Activated naive CD8-positive, alpha-beta T cell treated with anti-CD3 and anti-CD28 coated beads, Interleukin-2, amount 50 U/mL, for 16 hours (primary cell): ENCODE measurements around the gene ASTN2.

Experiments used
- DNase-seq: peaks from one replicate; pipeline ENCODE4 v3.0.0-alpha.2; 2020; ENCODE audit warnings: low read depth, low spot score

Gene ASTN2

DNA sequence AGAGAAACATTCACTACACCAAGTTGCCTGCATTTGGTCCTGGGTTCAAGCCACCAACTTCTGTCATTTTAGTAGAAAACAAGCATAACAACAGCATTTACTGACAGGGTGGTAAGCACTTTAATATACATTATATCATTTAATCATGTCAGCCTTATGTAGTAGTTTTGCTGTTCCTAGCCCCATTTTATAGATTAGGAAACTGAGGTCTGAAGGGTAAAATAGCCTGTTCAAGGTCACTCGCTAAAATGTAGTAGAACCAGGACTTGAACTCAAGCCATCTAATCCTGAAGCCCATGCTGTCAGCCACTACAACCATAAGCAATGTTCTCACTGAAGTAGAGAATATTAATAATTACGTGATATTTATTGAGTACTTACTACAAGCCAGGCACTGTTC, 787.4 kb downstream of the ASTN2 start:
- no peak for DNase-seq

DNA sequence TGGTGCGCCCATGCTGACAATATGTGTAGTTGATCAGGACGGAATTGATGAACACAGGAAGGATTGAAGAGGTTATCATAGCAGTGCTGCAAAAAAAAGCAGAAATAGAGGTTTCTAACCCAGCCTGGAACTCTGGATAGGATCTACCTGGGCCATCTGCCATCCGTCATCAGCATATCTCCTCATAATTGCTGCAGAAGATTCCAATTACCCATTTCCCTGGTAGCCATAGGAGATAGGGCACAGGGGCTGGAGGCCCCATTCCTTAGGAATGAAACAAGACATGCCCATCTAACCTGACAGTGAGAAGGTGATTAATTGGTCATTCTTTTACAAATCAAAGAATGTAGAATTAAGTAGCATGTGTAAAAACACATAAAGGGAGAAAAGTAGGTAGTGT, 788.1 kb downstream of the ASTN2 start:
- no peak for DNase-seq

DNA sequence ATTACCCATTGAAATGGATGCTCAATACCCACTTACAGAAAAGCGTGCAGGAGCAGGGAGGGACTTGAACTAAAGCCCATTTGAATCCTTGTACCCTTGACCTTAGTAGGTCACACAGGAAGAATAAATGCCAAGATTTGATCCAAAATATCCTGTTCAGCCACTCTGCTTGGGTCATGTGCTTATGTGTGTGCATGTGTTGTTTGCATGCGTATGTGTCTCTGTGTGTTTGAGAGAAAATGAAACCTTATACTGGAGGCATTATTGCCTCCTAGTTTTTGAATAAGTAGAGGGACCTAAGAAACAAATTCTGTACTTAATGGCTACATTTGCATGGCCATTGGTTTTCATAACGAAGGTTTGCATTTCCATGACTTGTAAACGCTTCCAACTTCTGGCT, 791.1 kb downstream of the ASTN2 start:
- no peak for DNase-seq

DNA sequence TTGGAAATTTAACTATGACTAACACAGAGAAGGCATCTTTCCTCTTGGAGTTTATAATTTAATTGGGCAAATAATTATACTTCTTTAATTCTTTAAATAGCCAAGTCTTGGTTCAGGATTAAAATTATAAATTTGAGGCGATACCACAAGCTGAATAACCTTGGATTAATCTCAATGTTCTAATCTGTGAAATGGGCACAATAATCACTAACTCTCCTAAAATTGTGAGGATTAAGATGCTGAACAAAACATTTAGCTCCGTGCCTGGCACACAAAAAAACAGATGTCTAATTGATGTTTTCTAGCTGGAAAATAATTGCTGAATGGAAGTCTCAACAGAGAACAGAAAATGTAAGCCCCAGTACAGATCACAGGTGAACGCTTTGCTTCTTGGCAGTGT, 797.5 kb downstream of the ASTN2 start:
- no peak for DNase-seq

DNA sequence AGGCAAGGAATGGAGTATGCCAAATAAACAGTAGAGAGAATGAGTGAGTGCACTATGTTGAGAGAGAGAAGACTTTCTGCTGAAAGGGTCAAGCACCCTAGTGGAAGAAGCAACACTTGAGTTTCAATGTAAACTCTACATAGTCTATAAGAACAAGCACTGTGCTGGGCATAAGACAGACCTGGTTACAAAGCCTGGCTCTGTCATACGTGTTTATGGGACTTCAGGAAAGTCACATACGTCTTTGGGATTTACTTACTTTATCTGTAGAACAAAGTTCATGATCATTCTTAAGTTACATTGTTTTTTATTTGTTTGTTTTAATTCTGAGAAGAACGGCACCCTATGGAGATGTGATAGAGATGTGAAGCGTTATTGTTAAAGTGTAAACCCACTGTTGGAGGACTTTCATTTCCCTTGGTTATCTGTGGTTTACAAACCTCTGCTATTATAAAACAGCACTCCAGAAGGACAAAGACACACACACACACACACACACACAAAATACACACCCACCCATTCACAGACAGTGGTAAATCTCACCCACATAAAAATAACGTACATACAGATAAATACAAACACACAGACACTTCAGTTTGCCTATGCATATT, 798.4 kb downstream of the ASTN2 start:
- DNase-seq, result no peak

DNA sequence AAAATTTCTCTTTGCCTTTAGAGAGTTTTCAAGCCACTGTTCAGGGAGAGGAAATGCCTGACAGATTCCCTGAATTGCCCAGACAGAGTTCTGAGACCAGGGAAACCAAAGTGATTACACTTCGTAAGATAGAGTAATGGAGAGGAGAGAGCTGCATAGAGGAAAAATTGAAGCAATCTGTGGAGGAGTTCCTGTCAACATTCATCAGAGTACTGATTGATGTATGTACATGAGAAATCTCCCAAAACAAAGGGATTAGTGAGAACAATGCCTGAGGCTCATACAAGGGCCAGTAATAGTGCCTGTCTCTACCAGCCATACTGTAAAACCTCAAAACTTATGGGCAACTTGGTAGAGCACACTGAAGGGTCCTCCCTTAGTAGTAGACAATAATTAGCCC, 806.8 kb downstream of the ASTN2 start:
- no peak for DNase-seq

DNA sequence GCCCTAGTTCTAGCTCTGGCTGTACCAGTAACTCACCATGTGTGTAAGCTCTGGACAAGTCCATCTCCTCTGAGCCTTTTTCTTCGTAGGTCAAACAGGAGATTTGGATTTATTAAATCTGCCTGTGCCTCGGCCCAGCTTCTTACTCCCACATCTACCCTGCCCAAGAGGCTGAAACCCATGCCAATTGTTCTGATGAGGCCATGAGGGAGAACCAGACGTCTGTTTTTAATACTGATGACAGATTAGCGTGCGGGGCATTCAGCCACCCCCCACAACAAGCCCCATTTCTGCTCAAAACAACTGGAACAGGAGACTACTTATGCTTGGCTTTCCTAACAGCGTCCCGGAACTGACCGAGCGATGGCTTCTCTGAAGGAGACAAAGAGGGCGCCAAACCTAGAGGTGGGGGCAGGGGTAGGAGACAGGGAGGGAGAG, 808.9 kb downstream of the ASTN2 start:
- DNase-seq, result no peak

DNA sequence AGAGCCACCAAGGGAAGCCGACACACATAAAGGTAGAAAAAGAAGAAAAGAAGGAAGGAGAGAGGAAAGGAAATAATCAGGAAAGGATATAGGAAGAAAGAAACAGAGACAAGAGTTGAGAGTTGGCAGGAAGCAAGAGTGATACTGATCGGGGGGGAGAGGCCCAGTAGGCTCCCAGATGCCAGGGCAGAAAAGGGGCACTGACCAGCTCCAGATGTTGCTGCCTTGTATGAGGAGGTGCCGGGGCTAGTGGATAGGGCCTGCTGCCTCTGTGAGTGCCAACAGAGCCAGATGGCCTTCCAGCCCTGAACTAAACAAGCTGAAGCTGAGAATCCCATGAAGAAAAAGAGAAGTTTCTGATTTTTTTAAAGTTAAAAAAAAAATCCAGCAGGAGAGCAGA, 809.8 kb downstream of the ASTN2 start:
- DNase-seq, result no peak

DNA sequence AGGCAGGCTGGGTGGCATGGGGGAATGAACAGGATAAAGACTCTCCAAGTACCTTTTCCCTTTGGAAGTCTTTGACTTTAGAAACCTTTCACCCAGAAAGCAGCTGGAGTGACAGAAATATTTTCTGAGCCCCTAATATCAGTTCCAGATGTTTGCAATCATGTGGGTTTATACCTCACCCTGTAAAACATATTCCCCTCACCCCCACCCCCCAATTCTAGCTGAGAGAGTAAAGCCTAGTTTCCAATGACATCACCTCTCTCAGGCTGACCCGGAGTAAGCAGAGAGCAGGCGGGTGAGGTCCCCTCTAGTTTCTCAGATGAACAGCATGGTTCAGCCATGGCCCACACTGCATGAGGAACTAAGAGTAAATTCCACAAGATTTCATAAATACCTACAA, 810.6 kb downstream of the ASTN2 start:
- no peak for DNase-seq

DNA sequence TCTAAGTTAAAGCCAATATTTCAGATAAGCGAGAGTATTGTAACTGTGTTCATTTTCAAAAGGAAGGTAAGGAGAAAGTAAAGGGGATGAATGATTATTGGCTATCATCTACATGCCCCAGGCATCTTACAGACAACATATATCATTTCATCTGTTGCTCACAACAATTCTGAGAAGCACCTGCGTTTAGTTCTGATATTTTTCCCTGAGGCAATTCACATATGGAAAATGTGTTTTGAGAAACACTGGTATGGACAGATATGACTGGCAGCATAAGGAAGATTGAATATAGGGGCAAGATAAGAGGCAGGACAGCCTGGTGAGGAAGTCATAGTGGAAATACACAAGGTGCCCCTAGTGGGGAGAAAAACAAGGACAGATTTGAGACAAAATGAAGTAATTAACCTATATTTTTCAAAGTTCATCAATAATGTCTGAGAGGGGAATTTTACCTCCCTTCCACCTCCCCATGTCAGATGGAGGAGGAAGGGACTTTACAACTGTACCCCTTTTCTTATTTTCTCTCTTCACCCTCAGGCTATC, 815.4 kb downstream of the ASTN2 start:
- no peak for DNase-seq

DNA sequence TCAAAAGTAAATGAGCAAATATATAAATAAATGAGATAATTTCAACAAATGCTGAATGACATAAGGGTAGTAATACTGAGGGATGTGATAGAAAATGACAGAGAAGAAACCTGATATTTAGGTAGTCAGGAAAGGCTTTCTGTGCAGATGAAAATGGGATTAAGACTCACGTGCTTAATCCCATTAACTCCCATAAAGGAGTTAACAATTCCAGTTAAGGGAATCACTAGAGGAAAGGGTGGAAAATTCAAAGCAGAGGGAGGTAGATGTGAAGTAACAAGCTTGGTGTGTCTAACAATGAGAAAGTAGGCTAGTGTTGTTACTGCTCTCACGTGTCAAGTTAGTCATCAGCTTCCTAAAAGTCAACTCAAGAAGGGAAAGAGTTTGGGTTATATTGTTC, 818.2 kb downstream of the ASTN2 start:
- DNase-seq, result no peak

DNA sequence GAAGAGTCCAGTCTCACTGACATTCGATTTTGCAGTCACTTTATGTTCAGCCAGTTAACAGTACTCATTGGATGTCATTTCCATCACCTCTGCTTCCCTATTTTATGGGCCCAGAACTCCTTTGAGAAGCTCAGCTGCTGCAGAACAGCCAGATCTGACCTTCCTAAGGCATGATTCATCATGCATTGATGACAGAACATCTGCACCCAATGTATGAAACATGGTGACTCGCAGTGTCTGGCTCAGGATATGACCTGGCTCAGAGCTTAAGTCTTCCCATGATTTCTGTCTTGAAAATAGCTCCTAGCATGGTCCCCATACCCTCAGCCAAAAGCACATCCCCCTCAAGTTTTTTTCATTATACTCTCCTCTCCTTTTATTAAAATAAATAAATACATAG, 820.3 kb downstream of the ASTN2 start:
- DNase-seq, result no peak

DNA sequence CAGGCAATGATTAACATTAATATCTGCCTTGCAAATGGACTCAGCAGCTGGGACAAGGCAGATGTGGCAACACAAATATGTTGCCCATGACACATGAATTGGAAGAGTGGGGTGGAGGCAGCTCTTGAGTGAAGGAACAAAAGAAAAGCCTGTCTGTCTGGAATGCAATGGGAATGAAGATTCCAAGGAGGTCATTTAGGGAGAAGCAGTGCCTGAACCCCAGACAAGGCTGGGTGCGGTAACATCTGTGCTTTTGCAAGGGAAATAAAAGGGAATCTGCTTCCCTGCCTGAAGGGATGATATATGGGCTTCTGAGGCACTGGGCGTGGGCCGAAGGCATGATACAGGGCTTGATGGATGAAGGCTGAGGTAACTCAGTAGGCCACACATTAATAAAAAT, 821.9 kb downstream of the ASTN2 start:
- no peak for DNase-seq

DNA sequence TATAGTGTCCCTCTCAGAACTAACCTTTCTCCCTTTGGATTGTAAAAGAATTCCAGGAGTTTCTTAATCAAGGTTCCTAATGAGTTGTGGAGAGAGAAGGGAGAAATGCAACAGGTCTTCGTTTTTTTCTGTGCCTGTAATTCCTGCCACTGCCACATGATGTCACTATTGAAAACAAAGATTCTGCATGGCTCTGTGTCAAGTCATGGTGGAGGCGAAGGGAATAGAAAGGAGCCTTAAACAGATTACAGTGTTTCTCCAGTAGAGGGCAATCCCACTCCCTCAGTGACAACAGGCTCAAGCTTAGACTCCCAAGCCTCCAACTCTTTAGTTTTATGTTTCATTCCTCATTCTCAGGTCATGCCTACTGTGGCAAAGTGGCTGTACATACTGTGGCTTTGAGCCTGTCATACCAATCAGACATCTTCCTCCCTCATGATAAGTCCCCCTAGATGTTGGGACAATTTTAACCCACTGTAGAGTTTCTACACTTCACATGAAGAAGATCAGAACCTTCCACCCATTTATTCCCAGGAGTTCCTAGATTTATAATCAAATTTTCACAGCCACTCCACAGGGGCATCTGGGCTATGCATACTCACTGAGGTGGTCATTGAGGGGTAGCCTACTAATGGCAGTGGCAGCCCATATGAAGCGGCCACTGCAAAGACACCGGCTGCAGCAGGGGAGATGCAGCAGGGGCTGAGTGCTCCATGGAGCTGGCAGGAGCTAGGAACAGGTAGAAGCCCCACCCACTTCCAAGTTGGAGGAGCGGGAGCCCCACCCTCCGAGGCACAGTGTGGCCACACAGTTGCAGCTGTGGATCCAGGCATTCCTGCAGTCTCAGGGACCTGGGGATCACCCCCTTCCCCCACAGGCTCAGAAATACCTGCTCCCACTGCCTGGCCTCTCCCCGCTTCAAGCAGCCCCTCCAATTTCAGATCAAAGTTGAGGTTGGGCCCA, 825.2 kb downstream of the ASTN2 start:
- no peak for DNase-seq

DNA sequence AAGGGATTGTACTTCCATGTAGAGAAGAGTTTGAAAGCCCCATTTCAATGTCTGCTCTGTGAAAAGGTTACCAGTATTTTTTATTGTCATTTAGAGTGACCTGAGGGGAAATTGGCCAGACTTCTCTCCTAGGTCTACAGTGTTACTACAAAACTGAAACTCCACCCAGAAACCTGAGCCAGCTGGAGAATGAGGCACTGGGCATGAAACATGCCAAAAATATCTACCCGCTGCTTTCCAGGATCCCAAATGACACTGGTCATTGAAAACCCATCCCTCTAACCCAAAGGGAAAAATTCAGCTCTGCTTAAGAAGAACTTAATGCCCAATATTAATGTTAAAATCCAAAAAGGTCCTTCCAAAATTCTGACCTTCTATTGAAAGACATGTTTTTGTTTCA, 826.9 kb downstream of the ASTN2 start:
- no peak for DNase-seq

DNA sequence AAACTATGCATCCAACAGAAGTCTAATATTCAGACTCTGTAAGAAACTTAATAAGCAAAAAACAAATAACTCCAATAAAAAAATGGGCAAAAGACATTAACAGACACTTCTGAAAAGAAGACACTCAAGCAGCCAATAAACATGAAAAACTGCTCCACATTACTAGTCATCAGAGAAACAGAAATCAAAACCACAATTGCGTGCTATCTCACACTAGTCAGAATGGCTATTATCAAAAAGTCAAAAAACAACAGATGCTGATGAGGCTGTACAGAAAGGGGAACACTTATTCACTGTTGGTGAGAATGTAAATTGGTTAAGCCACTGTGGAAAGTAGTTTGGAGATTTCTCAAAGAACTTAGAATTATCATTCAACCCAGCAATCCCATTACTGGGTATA, 829.0 kb downstream of the ASTN2 start:
- no peak for DNase-seq

DNA sequence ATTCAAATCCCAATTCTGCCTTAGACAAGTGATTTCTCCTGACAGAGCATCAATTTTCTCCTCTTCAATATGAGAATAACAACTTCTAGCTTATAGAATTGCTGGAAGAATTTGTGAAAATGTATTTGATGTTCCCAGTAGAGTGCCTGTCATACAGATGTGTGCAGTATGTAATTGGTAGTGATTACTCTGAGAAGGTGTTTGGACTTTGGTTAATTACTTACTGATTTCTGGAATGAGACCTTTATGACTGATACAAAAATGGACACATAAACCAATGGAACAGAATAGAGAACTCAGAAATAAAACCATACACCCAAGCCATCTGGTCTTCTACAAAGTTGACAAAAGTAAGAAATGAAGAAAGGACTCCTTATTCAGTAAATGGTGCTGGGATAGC, 829.7 kb downstream of the ASTN2 start:
- no peak for DNase-seq

DNA sequence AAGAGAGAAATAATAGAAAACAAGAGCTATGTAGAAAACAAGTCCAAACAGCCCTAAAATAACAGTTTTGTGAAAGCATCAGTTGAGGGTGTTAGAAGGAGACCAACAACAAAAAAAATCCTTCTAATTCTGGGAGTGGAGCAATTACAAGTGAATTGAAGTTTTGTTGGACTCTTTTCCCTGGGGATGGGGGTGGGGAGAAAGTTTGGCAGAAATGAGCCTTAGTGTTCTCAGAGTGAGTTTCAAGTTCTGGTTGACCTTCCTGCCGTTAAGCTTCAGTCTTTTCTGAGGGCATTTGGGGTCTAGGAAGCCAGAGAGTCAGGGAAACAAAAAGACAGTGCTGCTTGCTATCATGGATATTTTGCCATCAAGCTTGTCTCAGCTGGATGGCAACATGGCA, 834.0 kb downstream of the ASTN2 start:
- no peak for DNase-seq

DNA sequence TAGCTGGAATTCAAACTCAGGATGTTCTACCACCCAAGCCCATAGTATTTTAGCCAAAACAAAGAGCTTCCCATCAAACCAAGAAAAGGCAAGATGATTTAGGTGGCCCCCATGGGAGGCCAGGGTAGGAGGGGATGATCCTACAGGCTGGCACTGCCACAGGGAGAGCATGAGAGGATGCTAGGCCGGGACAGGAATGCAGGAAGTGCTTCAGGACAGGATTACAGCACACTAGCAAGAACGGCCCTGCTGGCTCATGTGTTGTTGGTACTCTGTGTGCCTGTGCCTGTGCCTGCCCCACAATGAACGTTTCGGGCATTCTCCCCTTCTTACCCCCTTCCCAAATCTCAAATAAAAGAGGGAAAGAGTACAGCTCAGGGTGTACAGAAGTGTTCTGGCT, 838.5 kb downstream of the ASTN2 start:
- DNase-seq, result no peak

DNA sequence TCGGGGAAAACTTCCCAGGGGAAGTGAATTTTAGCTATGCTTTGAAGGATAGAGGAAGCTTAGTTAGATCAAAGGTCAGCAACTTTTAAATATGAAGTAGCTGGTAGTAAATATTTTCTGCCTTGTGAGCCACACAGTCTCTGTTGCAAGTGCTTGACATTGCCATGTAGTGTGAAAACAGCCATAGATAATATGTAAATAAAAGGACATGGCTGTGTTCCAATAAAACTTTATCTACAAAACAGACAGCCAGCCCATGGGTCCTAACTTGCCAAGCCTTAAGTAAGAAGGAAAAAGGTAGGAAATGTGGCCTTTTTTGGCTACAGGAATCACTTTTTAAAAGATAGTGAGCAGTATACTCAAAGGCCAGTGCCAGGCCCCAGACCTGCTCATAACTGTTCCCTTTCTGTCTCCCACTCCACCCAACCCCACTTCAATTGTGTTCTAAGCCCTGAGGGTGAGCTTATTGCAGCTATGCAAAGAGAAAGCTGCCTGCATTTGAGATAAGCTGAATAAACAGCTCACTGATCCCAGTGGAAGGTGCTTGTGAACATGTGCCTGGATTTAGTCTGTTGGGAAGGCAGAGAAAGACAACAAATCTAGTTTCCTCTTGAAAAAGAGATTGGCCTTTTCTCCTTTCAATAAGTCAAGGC, 840.7 kb downstream of the ASTN2 start:
- no peak for DNase-seq

DNA sequence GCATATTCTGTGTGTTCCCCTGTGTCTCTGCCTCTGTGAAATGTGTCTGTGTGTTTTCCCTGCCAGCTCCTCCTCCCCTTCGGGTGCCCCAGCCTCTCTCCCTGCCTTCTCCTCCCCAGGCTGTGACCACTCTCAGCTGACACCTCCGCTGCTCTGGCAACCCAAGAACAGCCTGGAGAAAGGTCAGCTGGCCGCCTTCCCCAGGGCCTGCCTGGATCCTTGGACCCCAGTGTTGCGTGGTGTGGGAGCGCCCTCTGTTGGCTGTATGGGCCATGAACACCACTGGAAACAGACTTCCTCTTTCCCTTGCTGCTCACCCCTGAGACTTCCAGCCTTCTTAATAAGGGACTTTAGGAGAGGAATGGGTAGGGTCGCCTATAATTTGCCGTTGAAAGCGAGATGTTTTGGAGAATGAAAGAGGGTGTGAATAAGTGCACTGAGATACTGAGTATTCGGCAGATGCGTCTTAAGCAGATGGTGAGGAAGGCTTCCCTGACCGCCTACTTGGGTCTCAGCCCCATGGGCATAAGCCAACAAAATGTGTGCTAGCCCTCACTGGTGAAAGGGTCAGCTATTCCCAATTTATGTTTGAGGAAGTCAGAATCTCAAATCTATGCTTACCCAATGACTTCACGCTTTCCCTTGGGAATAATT, 842.6 kb downstream of the ASTN2 start:
- no peak for DNase-seq

DNA sequence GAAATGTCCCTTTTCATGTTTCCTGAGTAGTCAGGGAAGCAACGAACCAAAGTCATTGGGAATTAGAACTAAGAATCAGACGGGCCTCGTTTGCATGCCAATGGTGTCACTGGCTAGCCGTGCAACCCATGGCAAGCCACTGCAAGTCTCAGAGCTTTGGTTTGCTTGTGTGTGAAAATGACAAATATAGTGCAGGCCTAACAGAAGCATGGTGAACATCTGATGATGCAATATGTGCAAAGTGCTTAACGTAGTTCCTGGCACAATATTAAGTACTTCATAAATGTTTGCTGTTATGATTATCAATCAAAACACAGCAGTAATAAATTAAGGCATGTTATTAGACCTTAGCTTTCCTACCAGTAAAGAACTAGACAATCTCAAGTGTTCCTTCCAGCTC, 845.7 kb downstream of the ASTN2 start:
- DNase-seq, result no peak
